GM18502 (cell line): Measurements from ENCODE around the gene FAM3B.
"Not testable (repeated sequence)": the region's sequence is repeated elsewhere in the genome, so short reads cannot be mapped to it uniquely, and the experiment has no call there.

Experiments
- ATAC-seq: cut with Tn5 transposase; IDR thresholded peaks from one replicate; pipeline ENCODE4 v1.9.1; 2021; ENCODE audit warnings: mild to moderate bottlenecking; ENCODE audit not compliant: unreplicated experiment, poor library complexity

Gene FAM3B

GRCh38 chr21:41348434-41348833 lies 31.8 kb downstream of the FAM3B start:
- no peak for ATAC-seq

GRCh38 chr21:41349126-41349525 lies 32.5 kb downstream of the FAM3B start:
- no peak for ATAC-seq

DNA sequence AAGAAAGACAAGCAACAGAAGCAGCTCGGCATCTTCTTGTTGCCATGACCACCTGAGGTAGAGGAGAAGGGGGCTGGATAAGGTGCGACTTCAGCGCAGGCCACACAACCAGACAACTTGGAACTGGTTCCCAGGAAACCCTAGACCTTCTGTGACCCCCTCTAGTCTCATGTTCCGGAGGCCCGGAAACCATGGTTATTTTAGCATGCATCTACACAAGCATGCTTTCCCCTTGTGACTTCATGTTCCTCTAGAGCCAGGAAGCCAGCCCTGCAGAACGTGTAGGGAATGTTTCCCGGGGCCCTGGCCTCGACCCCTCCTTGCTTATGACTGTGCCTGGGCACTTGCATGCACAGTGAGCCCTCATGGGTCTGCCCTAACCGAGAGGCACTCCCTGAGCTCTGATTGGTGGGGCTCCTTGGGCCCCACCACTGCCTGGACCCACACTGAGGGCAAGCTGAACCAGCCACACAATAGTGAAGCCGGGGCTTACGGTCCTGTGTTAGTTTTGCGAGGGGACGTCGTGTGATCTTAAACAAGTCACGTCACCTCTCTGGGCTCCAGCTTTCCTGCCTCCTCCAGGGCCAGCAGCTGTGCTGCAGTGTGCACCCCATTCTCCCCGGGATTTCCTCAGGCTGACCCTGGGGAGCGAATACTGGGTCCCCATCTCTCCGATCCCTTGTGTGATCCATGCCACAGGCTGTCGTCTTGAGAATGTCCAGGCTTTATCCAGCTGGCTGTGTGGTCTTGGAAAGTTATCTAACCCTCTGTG lies 33.2 kb downstream of the FAM3B start:
- ATAC-seq = no peak

DNA sequence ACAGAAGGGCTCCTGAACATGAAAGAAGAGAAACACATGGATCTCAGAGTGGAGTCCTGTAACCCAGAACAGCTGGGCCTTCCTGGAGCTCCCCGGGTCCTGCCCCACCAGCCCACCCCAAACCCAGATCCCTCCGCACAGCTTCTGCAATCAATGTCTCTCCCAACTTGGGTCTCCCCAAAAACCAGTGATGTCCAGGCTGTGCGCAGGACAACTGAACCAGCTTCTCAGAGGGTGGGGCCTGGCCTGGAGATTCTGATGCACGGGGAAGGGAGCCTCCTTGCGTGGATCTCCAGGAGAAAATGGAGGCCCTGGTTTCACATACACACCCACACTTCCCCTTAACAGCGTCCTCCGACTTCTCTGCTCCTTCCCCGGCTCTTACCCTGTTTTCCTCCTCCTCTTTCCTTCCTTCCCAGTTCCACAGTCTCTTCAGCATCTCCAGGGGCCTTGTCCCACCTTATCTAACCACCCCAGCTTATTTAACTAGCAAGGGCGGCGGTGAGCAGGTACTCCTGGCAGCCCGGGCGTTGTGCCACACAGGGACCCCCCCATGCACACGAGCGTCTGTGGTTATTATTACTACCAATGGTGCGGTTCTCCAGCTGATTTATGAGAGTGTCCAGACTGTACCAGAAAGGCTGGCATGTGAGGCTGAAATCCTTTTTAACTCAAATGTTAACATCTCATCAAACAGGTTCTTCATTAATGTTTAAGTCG lies 34.0 kb downstream of the FAM3B start:
- ATAC-seq = no peak

GRCh38 chr21:41357546-41357945 lies 40.9 kb downstream of the FAM3B start:
- ATAC-seq = no peak

DNA sequence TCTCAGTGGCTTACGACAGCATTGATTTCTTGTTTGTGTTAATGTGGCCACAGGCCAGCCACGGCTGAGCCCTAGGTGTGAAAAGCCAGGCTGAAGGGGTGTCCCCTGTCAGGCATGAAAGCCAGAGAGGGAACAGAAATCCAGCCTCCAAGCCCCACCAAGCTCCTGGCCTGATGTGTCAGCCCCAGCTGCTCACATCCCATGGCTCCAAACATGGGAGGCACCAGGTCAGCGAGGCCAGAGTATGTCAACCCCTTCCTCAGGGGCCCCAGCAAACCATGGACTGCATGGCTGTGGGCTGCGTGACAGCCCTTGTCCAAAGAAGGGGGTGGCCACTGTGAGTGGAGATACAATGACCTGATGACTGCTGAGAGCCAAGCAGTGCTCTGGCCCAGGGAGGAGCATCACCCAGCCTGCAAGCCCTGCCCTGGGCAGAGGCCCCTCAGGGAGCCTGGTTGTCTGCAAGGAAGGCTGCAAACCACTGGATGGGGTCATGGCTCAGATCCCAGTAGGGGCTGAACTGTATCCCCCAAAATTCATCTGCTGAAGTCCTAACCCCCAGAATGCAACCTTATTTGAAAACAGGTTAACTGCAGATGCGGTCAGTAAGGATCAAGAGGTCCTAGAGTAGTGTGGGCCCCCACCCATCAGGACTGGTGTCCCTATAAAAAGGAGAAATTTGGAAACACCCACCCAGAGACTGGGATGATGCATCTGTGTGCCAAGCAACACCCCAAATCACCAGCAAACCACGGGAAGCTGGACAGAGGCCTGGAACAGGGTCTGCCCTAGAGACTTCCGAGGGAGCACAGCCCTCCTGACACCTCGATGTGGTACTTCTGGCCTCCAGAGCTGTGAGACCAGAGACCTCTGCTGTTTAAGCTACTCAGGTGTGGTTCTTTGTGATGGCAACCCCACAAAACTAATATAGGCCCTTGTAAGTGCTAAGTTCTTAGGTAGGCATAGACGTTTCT lies 41.9 kb downstream of the FAM3B start:
- ATAC-seq = no peak

DNA sequence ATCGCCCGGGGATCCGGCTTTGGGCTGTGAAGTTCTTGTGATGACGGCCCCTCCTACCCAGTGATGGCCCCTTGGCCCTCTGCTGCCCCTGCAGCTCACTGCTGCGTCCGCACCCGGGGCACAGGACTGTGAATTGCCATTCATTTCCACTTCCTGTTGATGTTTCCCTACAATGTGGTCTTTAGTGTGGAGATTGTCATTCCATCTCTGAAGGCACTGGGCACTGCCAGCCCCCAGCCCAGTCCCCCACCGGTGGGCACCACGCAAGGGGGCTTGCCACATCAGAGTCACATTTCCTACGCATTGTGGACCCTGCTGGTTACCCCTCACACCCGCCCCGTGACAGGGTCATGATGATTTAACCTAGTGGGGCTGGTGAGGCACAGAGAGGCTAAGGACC lies 42.7 kb downstream of the FAM3B start:
- no peak for ATAC-seq

DNA sequence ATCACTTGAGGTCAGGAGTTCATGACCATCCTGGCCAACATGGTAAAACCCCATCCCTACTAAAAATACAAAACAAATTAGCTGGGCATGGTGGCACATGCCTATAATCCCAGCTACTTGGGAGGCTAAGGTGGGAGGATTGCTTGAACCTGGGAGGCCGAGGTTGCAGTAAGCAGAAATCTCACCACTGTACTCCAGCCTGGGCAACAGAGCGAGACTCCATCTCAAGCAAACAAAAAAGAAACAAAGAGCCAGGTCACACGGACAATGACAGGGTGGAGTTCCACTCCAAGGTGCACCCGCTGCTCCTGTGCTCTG lies 43.1 kb downstream of the FAM3B start:
- ATAC-seq = not testable (repeated sequence)

DNA sequence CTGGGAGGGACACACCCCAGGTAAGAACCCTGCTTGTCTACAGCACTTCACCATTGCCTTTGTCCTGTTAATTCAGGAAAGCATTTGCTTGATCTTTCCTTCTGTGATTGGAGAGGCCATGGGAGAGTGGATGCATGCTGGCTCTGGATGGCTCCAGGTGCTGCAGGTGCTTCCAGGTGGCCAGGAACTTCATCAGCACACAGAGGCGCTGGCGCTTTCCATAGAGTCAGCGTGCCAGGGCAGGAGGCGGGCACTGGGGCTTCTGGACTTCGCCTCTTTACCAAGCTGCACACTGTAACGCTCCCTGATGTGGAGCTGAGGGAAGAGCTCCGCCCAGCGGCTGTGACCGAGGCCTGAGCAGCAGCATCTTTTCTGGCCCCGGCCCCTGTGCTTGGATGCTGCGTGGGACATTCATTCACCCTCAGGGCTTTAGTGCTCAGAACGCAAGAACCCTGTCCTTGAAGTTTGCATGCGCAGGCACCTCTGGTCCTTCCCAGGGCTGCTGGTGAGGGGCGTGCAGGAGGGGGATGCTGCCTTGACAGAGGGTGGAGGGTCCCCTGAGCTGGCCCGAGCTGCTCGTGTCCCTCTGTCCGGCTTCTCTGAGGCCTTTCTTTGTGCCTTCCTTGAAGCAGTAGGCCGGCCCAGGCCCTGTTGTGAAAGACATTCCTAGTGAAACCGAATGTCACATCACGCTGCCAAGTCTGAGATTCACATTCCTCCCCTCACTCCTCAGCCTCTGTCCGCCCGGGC lies 43.6 kb downstream of the FAM3B start:
- ATAC-seq = no peak

GRCh38 chr21:41361053-41361785 lies 44.6 kb downstream of the FAM3B start:
- no peak for ATAC-seq

GRCh38 chr21:41361786-41362604 lies 45.4 kb downstream of the FAM3B start, which contains the start of gene MX2:
MX2 (plus strand) TSS chr21:41362027; CDS start chr21:41376907, 14,880 bp downstream.
- ATAC-seq = peak; percentile 77

DNA sequence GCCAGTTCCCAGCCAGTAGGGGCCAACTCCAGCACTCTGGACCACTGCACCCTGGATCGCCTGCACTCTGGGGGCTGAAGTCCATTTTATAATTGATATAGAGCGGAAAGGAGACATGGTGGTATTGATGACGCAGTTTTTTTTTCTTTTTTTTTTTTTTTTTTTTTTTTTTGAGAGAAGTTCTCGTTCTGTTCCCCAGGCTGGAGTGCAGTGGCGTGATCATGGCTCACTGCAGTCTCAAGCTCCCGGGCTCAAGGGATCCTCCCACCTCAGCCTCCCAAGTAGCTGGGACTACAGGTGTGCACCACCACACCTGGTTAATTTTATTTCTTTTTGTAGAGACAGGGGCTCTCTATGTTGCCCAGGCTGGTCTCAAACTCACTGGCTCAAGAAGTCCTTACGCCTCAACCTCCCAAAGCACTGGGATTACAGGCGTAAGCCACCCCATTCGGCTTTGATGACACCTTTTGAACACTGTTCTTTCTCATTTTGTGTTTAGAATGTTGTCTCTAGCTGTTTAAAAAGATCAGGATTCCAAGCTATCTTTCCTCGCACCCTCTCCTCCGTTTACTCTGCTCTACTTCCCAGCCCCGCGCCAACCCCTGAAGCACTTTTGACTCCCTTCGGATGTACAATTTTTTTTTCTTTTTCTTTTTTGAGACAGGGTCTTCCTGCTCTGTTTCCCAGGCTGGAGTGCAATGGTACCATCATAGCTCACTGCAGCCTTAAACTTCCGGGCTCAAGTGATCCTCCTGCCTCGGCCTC lies 46.2 kb downstream of the FAM3B start:
- peak; percentile 3 for ATAC-seq

GRCh38 chr21:41363370-41364270 lies 47.0 kb downstream of the FAM3B start:
- no peak for ATAC-seq

- ATAC-seq = no peak
Measured at GRCh38 chr21:41364308-41364707, 47.7 kb downstream of the FAM3B start.

GRCh38 chr21:41365377-41366107 lies 48.9 kb downstream of the FAM3B start:
- no peak for ATAC-seq

GRCh38 chr21:41366522-41367151 lies 50.0 kb downstream of the FAM3B start:
- ATAC-seq = no peak
